Measurements from ENCODE around the gene STRA6.

Gene STRA6

DNA sequence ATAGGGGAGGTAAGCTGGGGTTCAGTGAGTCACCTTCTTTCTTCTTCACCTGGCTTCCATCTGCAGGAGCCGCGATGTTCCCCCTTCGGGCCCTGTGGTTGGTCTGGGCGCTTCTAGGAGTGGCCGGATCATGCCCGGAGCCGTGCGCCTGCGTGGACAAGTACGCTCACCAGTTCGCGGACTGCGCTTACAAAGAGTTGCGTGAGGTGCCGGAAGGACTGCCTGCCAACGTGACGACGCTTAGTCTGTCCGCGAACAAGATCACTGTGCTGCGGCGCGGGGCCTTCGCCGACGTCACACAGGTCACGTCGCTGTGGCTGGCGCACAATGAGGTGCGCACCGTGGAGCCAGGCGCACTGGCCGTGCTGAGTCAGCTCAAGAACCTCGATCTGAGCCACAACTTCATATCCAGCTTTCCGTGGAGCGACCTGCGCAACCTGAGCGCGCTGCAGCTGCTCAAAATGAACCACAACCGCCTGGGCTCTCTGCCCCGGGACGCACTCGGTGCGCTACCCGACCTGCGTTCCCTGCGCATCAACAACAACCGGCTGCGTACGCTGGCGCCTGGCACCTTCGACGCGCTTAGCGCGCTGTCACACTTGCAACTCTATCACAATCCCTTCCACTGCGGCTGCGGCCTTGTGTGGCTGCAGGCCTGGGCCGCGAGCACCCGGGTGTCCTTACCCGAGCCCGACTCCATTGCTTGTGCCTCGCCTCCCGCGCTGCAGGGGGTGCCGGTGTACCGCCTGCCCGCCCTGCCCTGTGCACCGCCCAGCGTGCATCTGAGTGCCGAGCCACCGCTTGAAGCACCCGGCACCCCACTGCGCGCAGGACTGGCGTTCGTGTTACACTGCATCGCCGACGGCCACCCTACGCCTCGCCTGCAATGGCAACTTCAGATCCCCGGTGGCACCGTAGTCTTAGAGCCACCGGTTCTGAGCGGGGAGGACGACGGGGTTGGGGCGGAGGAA lies 69.6 kb downstream of the STRA6 start:
- no peak overlapping the region for H2AK5ac ChIP-seq (ENCODE audit: low read length, severe bottlenecking)
- no peak overlapping the region for H3K4ac ChIP-seq (ENCODE audit: low read depth in 1 of 2, low read length in 2 of 2)
- H3K18ac ChIP-seq (ENCODE audit: low read depth in 1 of 2, low read length in 2 of 2) = no peak overlapping the region
- DNase-seq = no peak
- peak overlapping the region in 1 of 2 experiments; percentile 75 for H3K23ac ChIP-seq (ENCODE audit: low read length in 2 of 2)
- peaks cover 47% of the 10 kb centered on the region for H3K4me1 ChIP-seq (ENCODE audit: control insufficient read depth, insufficient read depth, low read depth, low read length)
- no peak overlapping the region for H2BK5ac ChIP-seq (ENCODE audit: low read depth, low read length, poor library complexity, severe bottlenecking)
- H2BK120ac ChIP-seq (ENCODE audit: low read depth, low read length) = no peak overlapping the region
- H3K4me2 ChIP-seq (ENCODE audit: low read length, poor library complexity, severe bottlenecking) = no peak overlapping the region
- peaks cover 73 to 80% of the 10 kb centered on the region in 2 experiments for H3K27me3 ChIP-seq (ENCODE audit: control insufficient read depth in 1 of 2, insufficient read depth in 1 of 2, low read length in 2 of 2)
- 7% methylated on average over 88 of the region's 90 CpGs for WGBS
- no peak overlapping the region for H3K4me3 ChIP-seq (ENCODE audit: insufficient read depth in 1 of 2, low read depth in 1 of 2, low read length in 2 of 2)
- H2AFZ ChIP-seq (ENCODE audit: low read depth, low read length) = no peak overlapping the region
- H3K9me3 ChIP-seq (ENCODE audit: control insufficient read depth, low read length) = no peaks in the 10 kb centered on the region
- H2BK12ac ChIP-seq (ENCODE audit: low read length in 2 of 2) = no peak overlapping the region
- no peak overlapping the region for H2BK15ac ChIP-seq (ENCODE audit: low read depth, poor library complexity, severe bottlenecking)
- H3K27ac ChIP-seq (ENCODE audit: low read length, poor library complexity, severe bottlenecking) = no peak overlapping the region
- no peak overlapping the region for H4K8ac ChIP-seq (ENCODE audit: low read length)
- H4K91ac ChIP-seq (ENCODE audit: low read length) = no peak overlapping the region
- no peak overlapping the region for H3K14ac ChIP-seq (ENCODE audit: low read length in 2 of 2)
- no peak overlapping the region for H3K9ac ChIP-seq (ENCODE audit: low read length)
- peaks cover 0 to 14% of the 10 kb centered on the region in 2 experiments for H3K36me3 ChIP-seq (ENCODE audit: control insufficient read depth in 1 of 2, insufficient read depth in 2 of 2, low read depth in 1 of 2, low read length in 2 of 2)
- no peaks in the 10 kb centered on the region for H3K79me1 ChIP-seq (replicated peaks; ENCODE audit: low read length, poor library complexity, severe bottlenecking)

GRCh38 chr15:74131628-74132413 lies 70.8 kb downstream of the STRA6 start:
- Histone ChIP-seq H2BK15ac (ENCODE audit: low read depth, poor library complexity, severe bottlenecking) (no peak overlapping the region), H2BK120ac (ENCODE audit: low read depth, low read length) (no peak overlapping the region), H3K23ac (ENCODE audit: low read length in 2 of 2) (no peak overlapping the region), H3K4me2 (ENCODE audit: low read length, poor library complexity, severe bottlenecking) (no peak overlapping the region), H2BK5ac (ENCODE audit: low read depth, low read length, poor library complexity, severe bottlenecking) (no peak overlapping the region), H3K14ac (ENCODE audit: low read length in 2 of 2) (no peak overlapping the region), H3K9me3 (ENCODE audit: control insufficient read depth, low read length) (no peaks in the 10 kb centered on the region), H3K36me3 (ENCODE audit: control insufficient read depth in 1 of 2, insufficient read depth in 2 of 2, low read depth in 1 of 2, low read length in 2 of 2) (peaks cover 0 to 14% of the 10 kb centered on the region in 2 experiments), H4K8ac (ENCODE audit: low read length) (no peak overlapping the region), H3K4ac (ENCODE audit: low read depth in 1 of 2, low read length in 2 of 2) (no peak overlapping the region), H2BK12ac (ENCODE audit: low read length in 2 of 2) (no peak overlapping the region), H3K27ac (ENCODE audit: low read length, poor library complexity, severe bottlenecking) (no peak overlapping the region), H3K79me1 (replicated peaks; ENCODE audit: low read length, poor library complexity, severe bottlenecking) (no peaks in the 10 kb centered on the region), H3K27me3 (ENCODE audit: control insufficient read depth in 1 of 2, insufficient read depth in 1 of 2, low read length in 2 of 2) (peaks cover 77 to 79% of the 10 kb centered on the region in 2 experiments), H4K91ac (ENCODE audit: low read length) (no peak overlapping the region), H3K18ac (ENCODE audit: low read depth in 1 of 2, low read length in 2 of 2) (no peak overlapping the region), H3K4me3 (ENCODE audit: insufficient read depth in 1 of 2, low read depth in 1 of 2, low read length in 2 of 2) (no peak overlapping the region), H2AFZ (ENCODE audit: low read depth, low read length) (no peak overlapping the region), H3K4me1 (ENCODE audit: control insufficient read depth, insufficient read depth, low read depth, low read length) (peaks cover 49% of the 10 kb centered on the region), H3K9ac (ENCODE audit: low read length) (no peak overlapping the region), H2AK5ac (ENCODE audit: low read length, severe bottlenecking) (no peak overlapping the region)
- whole genome bisulfite sequencing = 35% methylated on average over 20 of the region's 20 CpGs
- DNase-seq = no peak

- no peak for DNase-seq
- Histone ChIP-seq H2BK15ac (ENCODE audit: low read depth, poor library complexity, severe bottlenecking) (no peak overlapping the region), H4K91ac (ENCODE audit: low read length) (no peak overlapping the region), H3K23ac (ENCODE audit: low read length in 2 of 2) (peak overlapping the region in 1 of 2 experiments; percentile 60), H3K4me1 (ENCODE audit: control insufficient read depth, insufficient read depth, low read depth, low read length) (peaks cover 46% of the 10 kb centered on the region), H2BK5ac (ENCODE audit: low read depth, low read length, poor library complexity, severe bottlenecking) (no peak overlapping the region), H3K27me3 (ENCODE audit: control insufficient read depth in 1 of 2, insufficient read depth in 1 of 2, low read length in 2 of 2) (peaks cover 77 to 79% of the 10 kb centered on the region in 2 experiments), H3K18ac (ENCODE audit: low read depth in 1 of 2, low read length in 2 of 2) (no peak overlapping the region), H2AK5ac (ENCODE audit: low read length, severe bottlenecking) (no peak overlapping the region), H2BK12ac (ENCODE audit: low read length in 2 of 2) (no peak overlapping the region), H3K9me3 (ENCODE audit: control insufficient read depth, low read length) (no peaks in the 10 kb centered on the region), H3K4me2 (ENCODE audit: low read length, poor library complexity, severe bottlenecking) (no peak overlapping the region), H3K4me3 (ENCODE audit: insufficient read depth in 1 of 2, low read depth in 1 of 2, low read length in 2 of 2) (no peak overlapping the region), H4K8ac (ENCODE audit: low read length) (no peak overlapping the region), H3K9ac (ENCODE audit: low read length) (no peak overlapping the region), H3K27ac (ENCODE audit: low read length, poor library complexity, severe bottlenecking) (no peak overlapping the region), H3K79me1 (replicated peaks; ENCODE audit: low read length, poor library complexity, severe bottlenecking) (no peaks in the 10 kb centered on the region), H2BK120ac (ENCODE audit: low read depth, low read length) (no peak overlapping the region), H3K36me3 (ENCODE audit: control insufficient read depth in 1 of 2, insufficient read depth in 2 of 2, low read depth in 1 of 2, low read length in 2 of 2) (peaks cover 0 to 14% of the 10 kb centered on the region in 2 experiments), H2AFZ (ENCODE audit: low read depth, low read length) (no peak overlapping the region), H3K4ac (ENCODE audit: low read depth in 1 of 2, low read length in 2 of 2) (no peak overlapping the region), H3K14ac (ENCODE audit: low read length in 2 of 2) (peak overlapping the region in 1 of 2 experiments; percentile 7)
- 9% methylated on average over 27 of the region's 28 CpGs for whole genome bisulfite sequencing
Measured at GRCh38 chr15:74130849-74131627, 71.5 kb downstream of the STRA6 start.
